DOHH2 (cell line): Measurements from ENCODE around the gene PPA1.

Source experiments
- CTCF ChIP-seq: fragments of 200-600 bp; sonication (generic); IDR thresholded peaks from one replicate; pipeline ENCODE4 v1.5.1; 2014; ENCODE audit warnings: antibody characterized with exemption, mild to moderate bottlenecking, low read depth, low read length; ENCODE audit not compliant: poor library complexity, severe bottlenecking
- EZH2phosphoT487 ChIP-seq: fragments of 200-600 bp; sonication (generic); IDR thresholded peaks from 2 replicates; pipeline ENCODE4 v1.6.1; 2017; ENCODE audit warnings: borderline replicate concordance, mild to moderate bottlenecking, antibody characterized with exemption, low read length, moderate library complexity, mixed read lengths

- TF ChIP-seq EZH2phosphoT487 (no peak), CTCF (no peak)
Observed at GRCh38 chr10:70201105-70201504, 32.1 kb downstream of the PPA1 start.
